DMS79 treated with DMSO at 0.1 percent for 48 hours (cell line): ENCODE results near the gene ADGRV1.

Source experiments
- DNase-seq: peaks from one replicate; lab custom pipeline; 2025; lab: John Stamatoyannopoulos, UW

Gene ADGRV1

GRCh38 chr5:90558344-90559192 lies at the start of gene ADGRV1:
Gene ADGRV1, plus strand, starts transcription at chr5:90558797. Its CDS starts 99 bp downstream, at chr5:90558896.
- DNase-seq: peak; percentile 83

DNA sequence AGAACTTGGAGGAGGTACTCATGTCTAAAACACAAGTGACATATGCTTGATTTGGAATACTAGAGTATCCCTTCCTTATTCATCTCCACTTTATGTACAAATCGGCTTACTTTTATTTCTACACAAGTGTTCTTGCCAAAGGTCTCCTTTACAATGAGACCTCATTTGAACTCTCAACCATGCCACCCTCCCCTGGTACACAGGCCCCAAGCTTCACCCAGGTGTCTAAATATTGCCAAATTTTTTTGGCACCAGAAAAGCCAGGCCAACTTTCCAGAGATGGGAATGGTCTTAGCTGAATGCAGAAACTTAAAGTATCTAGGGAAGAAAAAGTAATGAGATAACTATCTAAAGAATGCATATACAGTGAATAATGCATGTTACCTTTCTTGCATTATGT lies 48.2 kb upstream of the ADGRV1 start:
- DNase-seq: no peak

GRCh38 chr5:90514520-90514919 lies 44.1 kb upstream of the ADGRV1 start:
- DNase-seq: no peak

- DNase-seq: no peak
Observed at GRCh38 chr5:90518661-90519060, 39.9 kb upstream of the ADGRV1 start.

DNA sequence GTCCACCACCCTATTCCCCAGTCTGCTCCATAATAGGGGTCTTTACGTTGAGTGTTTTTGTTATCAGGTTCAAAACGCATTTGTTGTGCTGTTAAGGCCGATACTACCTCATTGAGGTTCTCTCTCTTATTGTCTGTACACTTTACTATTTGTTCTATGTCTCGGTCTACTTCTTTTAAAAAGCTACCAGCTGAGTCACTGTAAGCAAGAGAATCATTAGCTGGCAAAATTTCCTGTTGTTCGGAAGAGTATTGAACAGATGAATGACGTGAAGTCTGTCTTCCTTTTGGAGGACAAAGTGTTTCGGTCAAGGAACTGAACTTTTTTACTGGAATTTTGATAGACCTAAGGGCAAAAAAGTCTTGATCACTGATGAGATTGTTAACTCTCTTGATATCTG lies 39.5 kb upstream of the ADGRV1 start:
- no peak for DNase-seq

GRCh38 chr5:90528601-90529193 lies 29.9 kb upstream of the ADGRV1 start:
- DNase-seq: peak; percentile 8

GRCh38 chr5:90529194-90529938 lies 29.2 kb upstream of the ADGRV1 start, which contains the start of gene LYSMD3:
Gene LYSMD3, minus strand, starts transcription at chr5:90529584. Its CDS starts 4,295 bp downstream, at chr5:90525289.
- peak; percentile 60 for DNase-seq

GRCh38 chr5:90529939-90530677 lies 28.5 kb upstream of the ADGRV1 start:
- peak; percentile 42 for DNase-seq

GRCh38 chr5:90530736-90531487 lies 27.7 kb upstream of the ADGRV1 start:
- no peak for DNase-seq

- no peak for DNase-seq
Observed at GRCh38 chr5:90533794-90534193, 24.8 kb upstream of the ADGRV1 start.

- DNase-seq: no peak
Observed at GRCh38 chr5:90534922-90535321, 23.7 kb upstream of the ADGRV1 start.

DNA sequence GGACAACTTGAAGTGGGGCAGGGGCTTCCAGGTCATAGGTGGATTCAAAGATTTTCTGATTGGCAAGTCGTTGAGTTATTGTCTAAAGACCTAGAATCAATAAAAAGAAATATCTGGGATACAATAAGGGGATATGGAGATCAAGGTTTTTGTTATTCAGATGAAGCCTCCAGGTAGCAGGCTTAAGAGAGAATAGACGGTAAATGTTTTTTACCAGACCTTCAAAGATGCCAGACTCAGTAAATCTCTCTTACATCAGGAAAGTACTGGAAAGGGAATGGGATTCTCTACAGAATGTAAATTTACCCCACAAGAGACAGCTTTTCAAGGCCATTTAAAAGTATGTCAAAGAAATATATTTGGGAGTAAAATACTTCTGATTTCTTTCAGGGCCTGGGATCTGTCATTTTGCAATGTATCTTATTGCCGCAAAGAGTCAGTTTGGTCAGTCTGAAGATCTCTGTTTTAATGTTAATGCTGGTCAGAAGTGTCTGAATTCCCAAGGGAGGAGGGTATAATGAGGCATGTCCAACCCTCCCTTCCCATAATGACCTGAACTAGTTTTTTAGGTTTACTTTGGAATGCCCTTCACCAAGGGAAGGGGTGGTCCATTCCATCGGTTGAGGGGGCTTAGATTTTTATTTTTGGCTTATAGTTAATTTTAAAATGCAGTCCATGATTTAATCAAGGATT lies 15.6 kb upstream of the ADGRV1 start:
- DNase-seq: no peak

DNA sequence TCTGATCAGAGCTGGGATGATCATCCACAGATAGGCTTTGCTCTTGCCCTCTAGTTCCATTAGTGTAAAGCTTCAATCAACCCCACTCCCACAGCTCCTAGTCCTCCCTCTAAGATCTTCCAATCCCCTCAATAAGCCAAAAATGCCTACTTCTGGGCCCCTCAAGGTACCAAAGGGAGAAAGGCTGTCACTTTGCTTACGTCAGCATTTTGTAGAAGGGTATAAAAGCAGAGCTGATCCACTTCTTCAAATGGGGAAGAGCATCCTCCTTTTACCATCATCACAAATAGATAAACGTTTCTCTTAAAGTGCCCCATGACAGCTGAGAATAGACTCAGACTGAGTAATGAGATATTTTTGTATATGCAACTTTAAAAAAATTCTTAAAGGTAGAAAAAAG lies 13.1 kb upstream of the ADGRV1 start:
- no peak for DNase-seq

DNA sequence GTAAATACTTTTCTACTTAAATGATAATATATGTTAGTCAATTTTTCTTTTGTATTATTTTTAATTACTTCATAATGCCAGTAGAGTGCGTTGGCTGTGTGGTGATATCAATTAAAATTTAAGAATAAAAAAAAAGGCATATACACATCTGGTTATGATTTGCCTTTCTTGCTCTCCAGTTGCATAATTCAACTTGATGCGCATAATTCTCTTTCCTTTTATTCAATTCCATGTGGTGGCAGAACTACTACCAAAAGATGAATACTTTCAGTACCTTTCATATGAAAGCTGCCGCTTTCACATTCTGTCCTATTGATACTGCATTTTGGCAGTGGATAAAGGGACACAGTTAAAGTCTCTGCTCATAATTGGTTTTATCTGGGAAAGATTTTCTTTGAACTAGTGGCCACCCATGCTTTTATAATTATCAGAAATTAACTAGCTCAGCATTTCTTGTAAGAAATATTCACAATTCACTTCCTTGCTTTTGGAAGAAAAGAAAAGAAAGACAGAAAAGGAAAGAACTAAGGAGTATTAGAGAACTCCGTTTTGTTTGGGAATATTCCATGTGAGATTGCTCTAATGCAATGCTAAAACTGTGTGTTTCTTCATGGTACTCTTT lies 12.3 kb upstream of the ADGRV1 start:
- DNase-seq: no peak

GRCh38 chr5:90547072-90547536 lies 11.5 kb upstream of the ADGRV1 start:
- DNase-seq: peak; percentile 9

- DNase-seq: peak; percentile 58
Observed at GRCh38 chr5:90548069-90548593, 10.5 kb upstream of the ADGRV1 start.

DNA sequence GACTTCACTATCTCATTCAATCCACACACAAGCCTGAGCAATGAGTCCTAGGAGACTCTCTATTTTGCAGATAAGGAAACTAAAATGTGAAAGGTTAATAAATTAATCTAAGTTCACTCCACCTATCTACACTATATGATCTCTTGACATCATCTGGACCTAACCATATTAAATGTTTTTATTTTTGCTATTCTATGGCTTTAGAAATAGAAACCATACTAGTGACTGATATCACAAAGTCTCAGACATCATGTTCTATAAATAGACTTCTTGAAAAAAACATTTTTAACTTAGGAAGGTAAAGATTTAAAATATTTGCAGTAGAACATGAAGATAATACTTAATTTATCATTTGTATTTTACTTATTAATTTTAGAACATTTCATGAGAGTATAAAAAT lies 9.4 kb upstream of the ADGRV1 start:
- DNase-seq: no peak

- no peak for DNase-seq
Observed at GRCh38 chr5:90549729-90550275, 8.8 kb upstream of the ADGRV1 start.

DNA sequence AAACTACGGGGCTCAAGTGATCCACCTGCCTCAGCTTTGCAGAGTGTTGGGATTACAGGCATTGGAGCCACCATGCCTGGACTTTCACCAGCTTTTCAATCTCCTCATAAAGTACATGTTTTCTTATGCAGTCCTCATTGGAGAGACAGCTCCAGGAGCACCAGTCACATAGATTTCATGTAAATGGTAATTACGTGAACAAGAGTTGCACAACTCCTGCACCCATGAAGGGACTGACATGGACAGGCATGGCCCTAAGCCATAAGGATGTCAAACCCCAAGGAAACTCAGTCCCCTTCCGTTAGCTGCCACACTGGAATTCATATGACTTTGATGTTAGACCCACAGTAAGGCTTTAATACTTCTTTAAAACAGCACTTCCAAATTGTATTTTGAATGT lies 7.6 kb upstream of the ADGRV1 start:
- DNase-seq: no peak

- DNase-seq: no peak
Observed at GRCh38 chr5:90551376-90551775, 7.2 kb upstream of the ADGRV1 start.
